ENCODE results near the gene SRSF10. TPM values are rescaled to one million over a fixed set of nuclear protein-coding genes. Genes with fewer than 3 reads are reported as not detected.

The SRSF10 gene
- total and polyA plus RNA-seq, 9 of the 15 experiments (the other 6 are each of a cell fraction or from before 2014, with no cell fraction given), result 154 to 264 (median 205) TPM

- in situ Hi-C loops (cut with MboI), result no loop called here
- POLR2A ChIA-PET, result interaction anchor here (0.5 to 1.6 kb wide), 5 partner anchors 9 to 521 kb away, joined by 3 to 5 read pairs (median 3); partner anchors contain the start of gene SRSF10
- no peak for ATAC-seq
Measured at GRCh38 chr1:24004132-24004531, 24.0 kb upstream of the SRSF10 start.

More at GRCh38 chr1:24004132-24004531, 24.0 kb upstream of the SRSF10 start:
- Histone ChIP-seq H3K79me2 (ENCODE audit: control insufficient read depth, insufficient read depth, low read length) (no peaks in the 10 kb centered on the region), H3K9me3 (replicated peaks; ENCODE audit: control insufficient read depth, insufficient read depth, low read depth, low read length) (no peaks in the 10 kb centered on the region), H3K4me2 (ENCODE audit: insufficient read depth, low read length) (no peak overlapping the region), H3K9me1 (ENCODE audit: control insufficient read depth, insufficient read depth, low read length) (no peaks in the 10 kb centered on the region), H3K27ac (ENCODE audit: extremely low read depth, low read depth, low read length) (no peak overlapping the region), H4K20me1 (replicated peaks; ENCODE audit: control insufficient read depth, insufficient read depth, low read length) (no peaks in the 10 kb centered on the region), H3K27me3 (ENCODE audit: control insufficient read depth in 2 of 2, insufficient read depth in 2 of 2, low read length in 2 of 2) (peaks cover 26 to 38% of the 10 kb centered on the region in 2 experiments), H3K36me3 (ENCODE audit: control insufficient read depth, insufficient read depth, low read length) (no peaks in the 10 kb centered on the region), H3K9ac (ENCODE audit: insufficient read depth in 1 of 2, low read depth in 2 of 2, low read length in 2 of 2) (no peak overlapping the region), H3K4me3 (no peak overlapping the region), H2AFZ (ENCODE audit: low read depth, low read length) (no peak overlapping the region), H3K4me1 (replicated peaks in 1 of 2; ENCODE audit: control insufficient read depth in 2 of 2, insufficient read depth in 2 of 2, low read length in 2 of 2) (no peaks in the 10 kb centered on the region)
- WGBS (ENCODE audit: insufficient coverage, low coverage, missing lambda C conversion rate), result 2% methylated on average over 5 of the region's 5 CpGs
- FAIRE-seq (no peak), DNase-seq (ENCODE audit: extremely low read depth in 1 of 4, low spot score in 3 of 4) (no peak)
- BruUV-seq (replicated peaks), result no TSS peak
- intact Hi-C loops (cut with micrococcal nuclease), result no loop called here
- CTCF ChIA-PET (ENCODE audit: low intra/inter-chr PET ratio), result no interaction called here
- TF ChIP-seq CTCF (IDR thresholded peaks at IDR 0.05 in 2 of 3, conservative IDR thresholded peaks at IDR 0.05 in 1 of 3; ENCODE audit: insufficient read depth in 2 of 3, low read depth in 1 of 3, low read length in 3 of 3) (0 out of 6 replicates have a peak, but pooled peaks of 1 of the 3 experiments have one; percentile 27), ZNF324 (CRISPR knock-in tag; IDR thresholded peaks at IDR 0.05) (no peak)

All from K562 (cell line).